ENCODE measurements around the gene ID3. TPM values are rescaled to one million over a fixed set of nuclear protein-coding genes. Genes with fewer than 3 reads are reported as not detected.

Gene ID3
- total and polyA plus RNA-seq, 9 of the 15 experiments (the other 6 are each of a cell fraction or from before 2014, with no cell fraction given) = 6.8 to 59.8 (median 23.5) TPM

DNA sequence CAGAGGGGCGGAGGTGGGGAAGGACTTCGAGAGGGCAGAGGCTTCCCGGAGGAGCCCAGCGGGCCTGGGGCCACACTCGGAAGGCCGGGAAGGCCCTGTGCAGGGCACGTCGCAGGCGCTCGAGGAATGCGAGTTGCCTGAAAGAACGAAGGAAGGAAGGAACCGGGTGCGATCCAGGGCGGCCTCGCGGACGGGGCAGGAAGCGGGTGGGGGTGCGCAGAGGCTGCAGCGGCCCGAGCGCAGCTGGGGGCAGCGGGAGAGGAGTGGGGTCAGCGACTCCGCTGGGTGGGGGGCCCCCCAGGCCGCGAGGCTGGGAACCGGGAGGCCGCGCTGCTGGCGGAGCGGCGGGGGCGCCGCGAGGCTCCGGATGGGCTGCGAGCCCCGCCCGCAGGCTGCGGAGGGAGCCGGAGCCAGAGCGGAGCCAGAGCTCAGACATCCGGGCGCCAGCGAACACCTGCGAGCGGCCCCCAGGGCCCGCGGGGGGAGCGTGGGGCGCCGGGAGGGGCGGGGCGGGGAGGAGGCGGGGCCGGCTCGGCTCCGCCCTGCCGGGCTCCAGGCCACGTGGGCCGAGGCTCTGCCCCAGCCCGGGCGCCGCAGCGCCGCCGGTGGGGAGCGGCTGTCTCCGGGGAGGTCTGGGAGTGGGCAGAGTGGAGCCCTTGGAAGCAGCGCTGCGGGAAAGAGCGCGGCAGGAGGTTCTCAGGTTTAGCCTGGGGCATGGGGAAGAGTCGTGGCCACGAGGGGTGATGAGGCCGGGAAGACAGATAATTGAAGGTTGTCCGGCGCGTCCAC, 4.6 kb downstream of the ID3 start (continued):
- TF ChIP-seq, protein P1, sequence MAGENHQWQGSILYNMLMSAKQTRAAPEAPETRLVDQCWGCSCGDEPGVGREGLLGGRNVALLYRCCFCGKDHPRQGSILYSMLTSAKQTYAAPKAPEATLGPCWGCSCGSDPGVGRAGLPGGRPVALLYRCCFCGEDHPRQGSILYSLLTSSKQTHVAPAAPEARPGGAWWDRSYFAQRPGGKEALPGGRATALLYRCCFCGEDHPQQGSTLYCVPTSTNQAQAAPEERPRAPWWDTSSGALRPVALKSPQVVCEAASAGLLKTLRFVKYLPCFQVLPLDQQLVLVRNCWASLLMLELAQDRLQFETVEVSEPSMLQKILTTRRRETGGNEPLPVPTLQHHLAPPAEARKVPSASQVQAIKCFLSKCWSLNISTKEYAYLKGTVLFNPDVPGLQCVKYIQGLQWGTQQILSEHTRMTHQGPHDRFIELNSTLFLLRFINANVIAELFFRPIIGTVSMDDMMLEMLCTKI (IDR thresholded peaks at IDR 0.05; ENCODE audit: partially characterized antibody) = no peak
- TF ChIP-seq RBM22 (IDR thresholded peaks at IDR 0.05; ENCODE audit: low read depth, low read length, poor library complexity, severe bottlenecking) (no peak), POLR2A (conservative IDR thresholded peaks at IDR 0.05) (peak; percentile 84), NCOA2 (IDR thresholded peaks at IDR 0.05; ENCODE audit: partially characterized antibody in 2 of 2) (no peak), HDAC1 (IDR thresholded peaks at IDR 0.05) (peak in 1 of 2 experiments; percentile 63; a peak in 2 of 4 replicates), ZNF707 (CRISPR knock-in tag; conservative IDR thresholded peaks at IDR 0.05) (no peak), ILK (tag; IDR thresholded peaks at IDR 0.05; ENCODE audit: borderline replicate concordance, low read depth) (no peak), SIRT6 (IDR thresholded peaks at IDR 0.05; ENCODE audit: low read depth, low read length) (no peak), RAD21 (CRISPR knock-in tag; conservative IDR thresholded peaks at IDR 0.05 in 1 of 2, IDR thresholded peaks at IDR 0.05 in 1 of 2) (no peak), RB1 (IDR thresholded peaks at IDR 0.05; ENCODE audit: low read depth) (peak; percentile 68), RBM34 (IDR thresholded peaks at IDR 0.05; ENCODE audit: borderline replicate concordance, insufficient read depth, low read length) (no peak), RHOXF2B (CRISPR knock-in tag; conservative IDR thresholded peaks at IDR 0.05) (no peak), FOSL1 (tag; conservative IDR thresholded peaks at IDR 0.05) (no peak; the same call in 1 of the 2 replicates), ZNF133 (CRISPR knock-in tag; IDR thresholded peaks at IDR 0.05) (peak; percentile 57; the same call in 1 of the 2 replicates), ZNF512 (tag; IDR thresholded peaks at IDR 0.05) (no peak), ZNF77 (CRISPR knock-in tag; IDR thresholded peaks at IDR 0.05) (no peak), TAF7 (tag; IDR thresholded peaks at IDR 0.05) (peak; percentile 43; the same call in 1 of the 2 replicates)
- TF ChIP-seq, protein P2, sequence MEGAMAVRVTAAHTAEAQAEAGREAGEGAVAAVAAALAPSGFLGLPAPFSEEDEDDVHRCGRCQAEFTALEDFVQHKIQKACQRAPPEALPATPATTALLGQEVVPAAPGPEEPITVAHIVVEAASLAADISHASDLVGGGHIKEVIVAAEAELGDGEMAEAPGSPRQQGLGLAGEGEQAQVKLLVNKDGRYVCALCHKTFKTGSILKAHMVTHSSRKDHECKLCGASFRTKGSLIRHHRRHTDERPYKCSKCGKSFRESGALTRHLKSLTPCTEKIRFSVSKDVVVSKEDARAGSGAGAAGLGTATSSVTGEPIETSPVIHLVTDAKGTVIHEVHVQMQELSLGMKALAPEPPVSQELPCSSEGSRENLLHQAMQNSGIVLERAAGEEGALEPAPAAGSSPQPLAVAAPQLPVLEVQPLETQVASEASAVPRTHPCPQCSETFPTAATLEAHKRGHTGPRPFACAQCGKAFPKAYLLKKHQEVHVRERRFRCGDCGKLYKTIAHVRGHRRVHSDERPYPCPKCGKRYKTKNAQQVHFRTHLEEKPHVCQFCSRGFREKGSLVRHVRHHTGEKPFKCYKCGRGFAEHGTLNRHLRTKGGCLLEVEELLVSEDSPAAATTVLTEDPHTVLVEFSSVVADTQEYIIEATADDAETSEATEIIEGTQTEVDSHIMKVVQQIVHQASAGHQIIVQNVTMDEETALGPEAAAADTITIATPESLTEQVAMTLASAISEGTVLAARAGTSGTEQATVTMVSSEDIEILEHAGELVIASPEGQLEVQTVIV (CRISPR knock-in tag; IDR thresholded peaks at IDR 0.05; ENCODE audit: borderline replicate concordance) = no peak
- TF ChIP-seq, protein P3, sequence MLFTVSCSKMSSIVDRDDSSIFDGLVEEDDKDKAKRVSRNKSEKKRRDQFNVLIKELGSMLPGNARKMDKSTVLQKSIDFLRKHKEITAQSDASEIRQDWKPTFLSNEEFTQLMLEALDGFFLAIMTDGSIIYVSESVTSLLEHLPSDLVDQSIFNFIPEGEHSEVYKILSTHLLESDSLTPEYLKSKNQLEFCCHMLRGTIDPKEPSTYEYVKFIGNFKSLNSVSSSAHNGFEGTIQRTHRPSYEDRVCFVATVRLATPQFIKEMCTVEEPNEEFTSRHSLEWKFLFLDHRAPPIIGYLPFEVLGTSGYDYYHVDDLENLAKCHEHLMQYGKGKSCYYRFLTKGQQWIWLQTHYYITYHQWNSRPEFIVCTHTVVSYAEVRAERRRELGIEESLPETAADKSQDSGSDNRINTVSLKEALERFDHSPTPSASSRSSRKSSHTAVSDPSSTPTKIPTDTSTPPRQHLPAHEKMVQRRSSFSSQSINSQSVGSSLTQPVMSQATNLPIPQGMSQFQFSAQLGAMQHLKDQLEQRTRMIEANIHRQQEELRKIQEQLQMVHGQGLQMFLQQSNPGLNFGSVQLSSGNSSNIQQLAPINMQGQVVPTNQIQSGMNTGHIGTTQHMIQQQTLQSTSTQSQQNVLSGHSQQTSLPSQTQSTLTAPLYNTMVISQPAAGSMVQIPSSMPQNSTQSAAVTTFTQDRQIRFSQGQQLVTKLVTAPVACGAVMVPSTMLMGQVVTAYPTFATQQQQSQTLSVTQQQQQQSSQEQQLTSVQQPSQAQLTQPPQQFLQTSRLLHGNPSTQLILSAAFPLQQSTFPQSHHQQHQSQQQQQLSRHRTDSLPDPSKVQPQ (CRISPR knock-in tag; IDR thresholded peaks at IDR 0.05; ENCODE audit: borderline replicate concordance) = no peak
